PC-9 (cell line): Measurements from ENCODE around the gene PITPNC1. TPM values are rescaled to one million over a fixed set of nuclear protein-coding genes. Genes with fewer than 3 reads are reported as not detected.
"Not testable (repeated sequence)": the region's sequence is repeated elsewhere in the genome, so short reads cannot be mapped to it uniquely, and the experiment has no call there.

Source experiments
- BruUV-seq: library from RNA; stranded (reverse); fragments of 400-500 nt; replicated peaks from 2 replicates; lab custom pipeline; 2021; lab: Mats Ljungman, UMichigan
- CTCF ChIA-PET: fragments of 300-600 bp; sonication (Branson Sonifier 250); formaldehyde crosslinking; loops from one replicate; lab custom pipeline; 2022; ENCODE audit warnings: antibody characterized with exemption; lab: Charles Lee
- POLR2A ChIA-PET: fragments of 300-600 bp; sonication (Branson Sonifier 250); formaldehyde crosslinking; loops from one replicate; lab custom pipeline; 2022; ENCODE audit warnings: antibody characterized with exemption; ENCODE audit not compliant: unreplicated experiment; lab: Charles Lee
- DNase-seq, 2 experiments: peaks; one replicate each; pipeline versions ENCODE4 v3.0.0 to v3.0.0-alpha.2; 2015 to 2022; ENCODE audit warnings: mixed read lengths in 1 of 2
- H2AFZ ChIP-seq: fragments of 200-600 bp; sonication (generic); 2 replicates; pipeline ENCODE4 v1.8.1; 2017; ENCODE audit warnings: antibody characterized with exemption
- H3F3A ChIP-seq: fragments of 200-600 bp; sonication (generic); 2 replicates; pipeline ENCODE4 v1.8.1; 2017; ENCODE audit warnings: antibody characterized with exemption, mild to moderate bottlenecking, low read depth; ENCODE audit not compliant: insufficient read depth
- H3K27ac ChIP-seq: fragments of 200-600 bp; sonication (generic); 2 replicates; pipeline ENCODE4 v1.6.1; 2016; ENCODE audit warnings: mixed run types
- H3K27me3 ChIP-seq: fragments of 200-600 bp; sonication (generic); 2 replicates; pipeline ENCODE4 v1.6.1; 2016; ENCODE audit warnings: low read depth, mixed run types; ENCODE audit not compliant: insufficient read depth
- H3K36me3 ChIP-seq: fragments of 200-600 bp; sonication (generic); 2 replicates; pipeline ENCODE4 v1.6.1; 2016; ENCODE audit warnings: low read depth, mixed run types
- H3K4me1 ChIP-seq: fragments of 200-600 bp; sonication (generic); replicated peaks from 2 replicates; pipeline ENCODE4 v1.6.1; 2016; ENCODE audit warnings: mixed run types; ENCODE audit not compliant: insufficient read depth
- H3K4me2 ChIP-seq: fragments of 200-600 bp; sonication (generic); 2 replicates; pipeline ENCODE4 v1.6.1; 2017; ENCODE audit warnings: mixed run types
- H3K4me3 ChIP-seq: fragments of 200-600 bp; sonication (generic); 2 replicates; pipeline ENCODE4 v1.6.1; 2016; ENCODE audit warnings: mixed run types
- H3K79me2 ChIP-seq: fragments of 200-600 bp; sonication (generic); 2 replicates; pipeline ENCODE4 v1.6.1; 2017; ENCODE audit warnings: low read depth, mixed run types
- H3K9me2 ChIP-seq: fragments of 200-600 bp; sonication (generic); 2 replicates; pipeline ENCODE4 v1.8.1; 2017; ENCODE audit warnings: mild to moderate bottlenecking; ENCODE audit not compliant: insufficient read depth
- H3K9me3 ChIP-seq: fragments of 200-600 bp; sonication (generic); 2 replicates; pipeline ENCODE4 v1.8.1; 2016; ENCODE audit warnings: low read depth; ENCODE audit not compliant: insufficient read depth
- H4K20me1 ChIP-seq: fragments of 200-600 bp; sonication (generic); 2 replicates; pipeline ENCODE4 v1.8.1; 2017; ENCODE audit not compliant: insufficient read depth
- CTCF ChIP-seq: fragments of 200-600 bp; sonication (generic); conservative IDR thresholded peaks from 2 replicates; pipeline ENCODE4 v1.6.1; 2017; ENCODE audit warnings: mixed run types, antibody characterized with exemption, mild to moderate bottlenecking, moderate library complexity
- EZH2 ChIP-seq: fragments of 200-600 bp; sonication (generic); IDR thresholded peaks from 2 replicates; pipeline ENCODE4 v1.8.0; 2017; ENCODE audit warnings: antibody characterized with exemption, low read depth
- intact Hi-C: fragments of 100-400 bp; cut with micrococcal nuclease; formaldehyde crosslinking; loops from one replicate; pipeline ENCODE4 v1.10.0; 2022; ENCODE audit not compliant: unreplicated experiment
- total RNA-seq: library from RNA; stranded (reverse); gene quantifications from 2 replicates; pipeline ENCODE4 v1.2.3, GENCODE V29; 2021

PITPNC1 gene
- total RNA-seq, 1 experiment from 2014 or later: 6.0 TPM

GRCh38 chr17:67577429-67578141, 200.5 kb downstream of the PITPNC1 start:
- intact Hi-C loops: no loop called here
- H3K4me3 ChIP-seq: no peak overlapping the region
- H2AFZ ChIP-seq: no peak overlapping the region
- no peaks in the 10 kb centered on the region for H3F3A ChIP-seq
- H3K27me3 ChIP-seq: no peaks in the 10 kb centered on the region
- TF ChIP-seq EZH2 (no peak), CTCF (no peak)
- no peaks in the 10 kb centered on the region for H3K9me2 ChIP-seq
- H3K4me1 ChIP-seq: no peaks in the 10 kb centered on the region
- H3K9me3 ChIP-seq: no peaks in the 10 kb centered on the region
- ChIA-PET POLR2A (no interaction called here), CTCF (no interaction called here)
- BruUV-seq: no TSS peak
- H3K4me2 ChIP-seq: no peak overlapping the region
- no peaks in the 10 kb centered on the region for H3K36me3 ChIP-seq
- no peaks in the 10 kb centered on the region for H3K79me2 ChIP-seq
- no peak overlapping the region for H3K27ac ChIP-seq
- H4K20me1 ChIP-seq: no peaks in the 10 kb centered on the region
- no peak for DNase-seq

- CTCF ChIA-PET: no interaction called here
- Histone ChIP-seq H3K4me1 (no peaks in the 10 kb centered on the region), H3K27ac (no peak overlapping the region), H3K9me3 (no peaks in the 10 kb centered on the region), H3K9me2 (no peaks in the 10 kb centered on the region), H3K27me3 (no peaks in the 10 kb centered on the region), H3F3A (no peaks in the 10 kb centered on the region), H3K36me3 (no peaks in the 10 kb centered on the region), H3K4me3 (no peak overlapping the region), H3K4me2 (no peak overlapping the region), H4K20me1 (no peaks in the 10 kb centered on the region), H2AFZ (no peak overlapping the region), H3K79me2 (no peaks in the 10 kb centered on the region)
- intact Hi-C loops: no loop called here
- no TSS peak for BruUV-seq
- POLR2A ChIA-PET: no interaction called here
- TF ChIP-seq CTCF: no peak
- no peak for TF ChIP-seq EZH2
- DNase-seq: no peak
Measured at GRCh38 chr17:67578142-67578457, 201.0 kb downstream of the PITPNC1 start.

- H3K9me3 ChIP-seq, H3K27ac ChIP-seq, H3K36me3 ChIP-seq, H3K79me2 ChIP-seq, DNase-seq, intact Hi-C loops, H3K4me1 ChIP-seq, H2AFZ ChIP-seq, H3K9me2 ChIP-seq, BruUV-seq, CTCF ChIA-PET, POLR2A ChIA-PET, H3K4me3 ChIP-seq, H3K4me2 ChIP-seq, H3F3A ChIP-seq, H4K20me1 ChIP-seq, H3K27me3 ChIP-seq: not testable (repeated sequence)
Measured at GRCh38 chr17:67578679-67579405, 201.8 kb downstream of the PITPNC1 start.
